HG02884 (cell line): ENCODE results near the gene GAL3ST1.
"Not testable (repeated sequence)": the region's sequence is repeated elsewhere in the genome, so short reads cannot be mapped to it uniquely, and the experiment has no call there.

Experiments used
- ATAC-seq: cut with Tn5 transposase; IDR thresholded peaks from one replicate; pipeline ENCODE4 v1.9.1; 2021; ENCODE audit warnings: mild to moderate bottlenecking, moderate library complexity; ENCODE audit not compliant: unreplicated experiment

GAL3ST1 gene, protein sequence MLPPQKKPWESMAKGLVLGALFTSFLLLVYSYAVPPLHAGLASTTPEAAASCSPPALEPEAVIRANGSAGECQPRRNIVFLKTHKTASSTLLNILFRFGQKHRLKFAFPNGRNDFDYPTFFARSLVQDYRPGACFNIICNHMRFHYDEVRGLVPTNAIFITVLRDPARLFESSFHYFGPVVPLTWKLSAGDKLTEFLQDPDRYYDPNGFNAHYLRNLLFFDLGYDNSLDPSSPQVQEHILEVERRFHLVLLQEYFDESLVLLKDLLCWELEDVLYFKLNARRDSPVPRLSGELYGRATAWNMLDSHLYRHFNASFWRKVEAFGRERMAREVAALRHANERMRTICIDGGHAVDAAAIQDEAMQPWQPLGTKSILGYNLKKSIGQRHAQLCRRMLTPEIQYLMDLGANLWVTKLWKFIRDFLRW

DNA sequence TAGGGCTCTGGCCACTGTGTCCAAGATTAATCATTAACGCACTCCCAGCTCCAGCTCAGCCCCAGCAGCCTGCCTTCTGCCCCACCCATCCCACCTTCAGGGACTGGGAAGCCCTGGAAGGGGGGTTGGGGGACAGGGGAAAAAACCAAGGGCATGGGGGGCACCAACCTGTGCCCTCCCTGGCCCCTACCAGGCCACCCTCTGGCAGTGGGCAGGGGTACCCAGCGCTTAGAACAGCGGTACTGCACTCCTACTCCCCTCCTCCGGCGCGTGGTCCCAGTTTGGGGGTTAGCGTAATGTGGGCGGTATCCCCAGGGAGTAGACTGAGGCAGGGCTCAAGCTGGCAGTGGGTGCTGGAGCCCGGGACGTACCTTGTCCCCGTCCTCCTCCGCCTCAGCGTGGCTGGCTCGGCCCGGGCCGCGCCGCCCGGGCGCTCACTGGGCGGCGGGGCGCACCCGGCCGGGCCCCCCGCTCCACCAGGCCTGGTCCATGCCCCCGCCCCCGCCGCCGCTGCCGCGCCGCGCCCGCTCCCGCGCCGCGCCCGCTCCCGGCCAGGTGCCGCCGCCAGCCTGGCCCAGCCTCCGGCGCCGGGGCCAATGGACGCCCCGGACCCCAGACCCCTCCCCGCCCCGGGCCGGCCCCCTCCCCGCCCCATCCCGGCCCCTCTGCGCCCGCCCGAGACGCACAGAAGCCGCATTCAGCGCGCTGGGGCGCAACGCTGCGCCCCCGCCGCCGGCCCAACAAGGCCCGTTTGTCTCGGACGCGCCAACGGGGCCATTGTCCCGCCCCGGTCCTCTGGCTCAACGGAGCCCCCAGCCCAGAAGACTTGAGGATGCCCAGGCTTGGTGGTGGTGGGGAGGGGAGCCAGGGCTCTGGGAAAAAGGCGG lies at the start of gene GAL3ST1:
GAL3ST1 (minus strand) TSS at position 571 of the 887 bp plus-strand sequence. CDS start 17,273 bp downstream, outside the sequence.
- no peak for ATAC-seq

GRCh38 chr22:30619909-30620308 lies 45.4 kb upstream of the GAL3ST1 start:
- not testable (repeated sequence) for ATAC-seq

- no peak for ATAC-seq
These were observed 43.4 kb upstream of the GAL3ST1 start for GRCh38 chr22:30617819-30618218.

GRCh38 chr22:30615543-30615954 lies 41.1 kb upstream of the GAL3ST1 start:
- no peak for ATAC-seq

- no peak for ATAC-seq
These were observed 40.4 kb upstream of the GAL3ST1 start for GRCh38 chr22:30614879-30615278.

DNA sequence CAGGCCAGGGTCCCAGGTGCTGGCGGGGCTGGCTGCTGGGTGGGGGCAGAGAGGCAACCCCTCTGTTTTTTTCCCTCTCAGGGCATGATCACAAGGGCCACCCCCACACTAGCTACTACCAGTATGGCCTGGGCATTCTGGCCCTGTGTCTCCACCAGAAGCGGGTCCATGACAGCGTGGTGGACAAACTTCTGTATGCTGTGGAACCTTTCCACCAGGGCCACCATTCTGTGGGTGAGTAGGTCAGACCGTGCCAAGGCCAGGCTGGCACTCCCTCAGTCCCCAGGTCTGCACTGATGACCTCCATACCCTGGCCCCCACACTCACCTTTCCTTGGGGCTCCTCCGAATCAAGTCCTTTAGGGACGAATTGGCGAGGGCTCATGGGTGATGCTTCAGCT lies 39.8 kb upstream of the GAL3ST1 start:
- no peak for ATAC-seq

DNA sequence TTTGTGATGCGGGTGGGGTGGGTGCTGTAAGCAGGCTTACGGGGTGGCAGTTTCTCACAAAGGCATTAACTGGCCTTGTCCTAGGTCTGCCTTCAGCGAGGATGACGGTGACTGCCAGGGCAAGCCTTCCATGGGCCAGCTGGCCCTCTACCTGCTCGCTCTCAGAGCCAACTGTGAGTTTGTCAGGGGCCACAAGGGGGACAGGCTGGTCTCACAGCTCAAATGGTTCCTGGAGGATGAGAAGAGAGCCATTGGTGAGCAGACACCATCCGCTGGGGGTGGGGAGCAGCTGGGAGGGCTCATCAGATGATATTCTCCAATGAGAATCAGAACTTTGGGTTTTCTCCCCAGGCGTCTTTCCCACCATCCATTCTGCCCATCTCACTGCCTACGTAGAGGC lies 38.3 kb upstream of the GAL3ST1 start:
- no peak for ATAC-seq

DNA sequence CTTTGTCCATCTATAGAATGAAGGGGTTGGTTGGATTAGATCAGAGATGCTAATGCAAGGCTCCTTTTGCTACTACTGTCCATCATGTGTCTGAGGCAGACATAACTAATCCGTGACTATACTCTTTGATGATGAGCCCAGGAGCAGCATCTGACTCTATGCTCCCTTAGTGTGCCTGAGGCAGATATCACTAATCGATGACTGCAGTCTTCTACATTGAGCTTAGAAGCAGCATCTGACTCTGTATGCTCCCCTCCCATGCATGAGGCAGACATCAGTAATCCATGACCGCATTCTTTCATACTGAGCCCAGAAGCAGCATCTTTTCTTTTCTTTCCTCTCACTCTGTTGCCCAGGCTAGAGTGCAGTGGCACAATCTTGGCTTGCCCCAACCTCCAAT lies 36.7 kb upstream of the GAL3ST1 start:
- no peak for ATAC-seq

GRCh38 chr22:30610299-30610698 lies 35.8 kb upstream of the GAL3ST1 start:
- ATAC-seq = no peak

DNA sequence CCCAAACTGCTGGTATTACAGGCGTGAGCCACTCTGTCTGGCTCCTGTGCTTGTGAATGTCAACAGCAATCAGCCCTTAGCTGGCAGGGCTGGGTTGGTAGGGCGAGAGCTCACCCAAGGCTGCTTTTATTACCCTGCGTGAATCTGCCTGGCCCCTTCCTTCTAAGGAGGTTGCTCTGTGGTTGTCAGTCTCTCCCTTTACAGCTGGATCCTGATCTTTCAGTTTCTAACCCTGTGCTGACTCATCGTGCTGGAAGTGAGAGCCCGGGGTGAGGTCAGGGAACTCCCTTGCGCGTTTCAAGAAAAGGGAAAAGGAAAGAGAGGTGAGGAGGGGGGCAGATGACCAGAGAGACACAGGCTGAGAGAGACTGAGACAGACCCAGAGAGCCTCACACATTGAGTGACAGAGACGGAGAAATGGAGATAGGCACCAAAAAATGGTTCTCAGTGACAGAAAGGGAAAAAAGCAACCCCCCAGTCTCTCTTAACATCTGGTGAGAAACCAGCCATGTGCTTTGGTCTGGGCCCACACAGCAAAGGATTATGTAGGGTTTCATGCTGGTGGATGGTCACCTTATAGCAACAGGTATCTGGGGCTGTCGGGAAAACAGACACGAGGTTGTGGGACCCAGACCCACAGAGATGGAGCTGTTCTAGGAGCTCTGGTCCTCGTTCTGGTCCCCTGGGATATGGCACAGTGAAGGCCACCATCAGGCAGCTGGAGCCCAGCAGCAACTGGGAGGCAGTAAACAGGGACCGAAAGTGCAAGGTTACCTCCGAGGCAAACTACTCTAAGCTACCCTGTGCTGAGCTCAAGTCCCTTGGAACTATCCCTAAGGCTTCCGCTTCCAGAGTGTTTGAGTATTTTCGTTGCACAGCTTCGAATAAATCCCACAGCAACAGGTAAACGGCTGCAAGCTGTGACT lies 35.1 kb upstream of the GAL3ST1 start:
- no peak for ATAC-seq

GRCh38 chr22:30607939-30608338 lies 33.5 kb upstream of the GAL3ST1 start:
- no peak for ATAC-seq

DNA sequence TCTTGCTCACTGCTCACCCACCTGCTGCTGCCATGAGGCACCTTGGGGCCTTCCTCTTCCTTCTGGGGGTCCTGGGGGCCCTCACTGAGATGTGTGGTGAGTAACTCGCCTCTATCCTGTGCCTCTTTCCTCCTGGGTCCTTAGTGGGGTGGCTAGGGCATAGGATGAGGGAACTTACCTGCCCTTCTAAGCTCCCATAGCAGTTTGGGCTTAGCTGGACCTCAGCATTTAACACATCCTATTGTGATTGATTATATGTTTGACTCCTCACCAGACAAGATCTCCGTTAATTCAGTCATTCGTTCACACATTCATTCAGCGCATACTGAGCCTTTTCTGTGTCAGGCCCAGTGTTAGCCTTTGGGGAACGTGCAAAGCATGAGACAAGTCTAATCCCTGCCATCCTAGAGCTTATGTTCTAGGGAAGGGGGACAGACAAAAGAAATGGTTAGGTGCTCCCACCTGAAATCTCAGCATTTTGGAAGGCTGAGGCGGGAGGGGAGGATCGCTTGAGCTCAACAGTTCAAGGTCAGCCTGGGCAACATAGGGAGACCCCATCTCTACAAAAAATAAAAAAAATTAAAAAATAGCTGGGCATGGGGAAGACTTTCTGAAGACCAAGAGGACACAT lies 33.0 kb upstream of the GAL3ST1 start:
- ATAC-seq = no peak

GRCh38 chr22:30606455-30607299 lies 32.2 kb upstream of the GAL3ST1 start, which contains the start of gene TCN2:
TSS of gene TCN2 (plus strand) at chr22:30607174. CDS start at chr22:30607332, 158 bp downstream.
- no peak for ATAC-seq

- no peak for ATAC-seq
These were observed 31.1 kb upstream of the GAL3ST1 start for GRCh38 chr22:30605449-30606110.

GRCh38 chr22:30604723-30605122 lies 30.3 kb upstream of the GAL3ST1 start:
- ATAC-seq = no peak

DNA sequence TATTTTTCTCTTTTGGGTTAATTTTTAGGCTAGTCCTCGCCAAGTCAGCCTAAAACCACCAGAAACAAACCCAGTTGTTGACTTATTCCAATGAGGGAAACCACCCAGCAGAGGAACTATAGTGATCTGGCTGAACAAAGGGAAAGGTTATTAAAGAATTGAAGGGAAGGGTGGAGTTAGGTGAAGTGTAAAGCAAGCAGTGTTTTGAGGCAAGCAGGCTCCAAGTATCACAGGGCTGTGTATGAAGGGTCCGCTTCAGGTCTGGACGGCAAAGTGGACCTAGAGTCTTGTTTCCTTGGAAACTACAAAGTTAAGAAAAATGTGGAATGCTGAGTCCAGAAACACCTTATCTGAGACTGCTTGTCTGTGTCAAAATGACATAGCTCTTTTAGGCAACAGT lies 29.3 kb upstream of the GAL3ST1 start:
- no peak for ATAC-seq

DNA sequence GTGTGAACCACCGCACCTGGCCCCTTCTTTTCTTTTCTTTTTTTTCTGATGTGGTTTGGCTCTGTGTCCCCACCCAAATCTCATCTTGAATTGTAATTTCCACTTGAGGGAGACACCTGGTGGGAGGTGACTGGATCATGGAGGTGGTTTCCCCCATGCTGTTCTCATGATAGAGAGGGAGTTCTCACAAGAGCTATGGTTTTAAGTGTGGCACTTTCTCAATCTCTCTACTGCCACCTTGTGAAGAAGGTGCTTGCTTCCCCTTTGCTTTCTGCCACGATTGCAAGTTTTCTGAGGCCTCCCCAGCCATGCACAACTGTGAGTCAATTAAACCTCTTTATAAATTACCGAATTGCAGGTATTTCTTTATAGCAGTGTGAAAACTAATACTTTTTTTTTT lies 27.6 kb upstream of the GAL3ST1 start:
- no peak for ATAC-seq

DNA sequence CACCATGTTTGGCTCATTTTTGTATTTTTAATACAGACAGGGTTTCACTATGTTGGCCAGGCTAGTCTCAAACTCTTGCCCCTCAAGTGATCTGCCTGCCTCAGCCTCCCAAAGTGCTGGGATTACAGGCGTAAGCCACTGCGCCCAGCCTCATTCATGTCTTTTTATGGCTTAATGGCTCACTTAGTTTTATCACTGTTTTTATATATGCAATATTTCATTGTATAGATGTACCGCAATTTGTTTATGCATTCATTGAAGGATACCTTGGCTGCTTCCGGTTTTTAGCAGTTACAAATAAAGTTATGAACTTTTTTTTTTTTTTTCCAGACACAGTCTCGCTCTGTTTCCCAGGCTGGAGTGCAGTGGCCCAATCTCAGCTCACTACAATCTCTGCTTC lies 27.0 kb upstream of the GAL3ST1 start:
- no peak for ATAC-seq

GRCh38 chr22:30600921-30601320 lies 26.5 kb upstream of the GAL3ST1 start:
- ATAC-seq = no peak
